EH (cell line): ENCODE measurements around the gene HIVEP2.
"Not testable (repeated sequence)": the region's sequence is repeated elsewhere in the genome, so short reads cannot be mapped to it uniquely, and the experiment has no call there.

Experiments used
- DNase-seq: peaks from one replicate; pipeline ENCODE4 v3.0.0-alpha.2; 2015; ENCODE audit warnings: low read depth

Gene HIVEP2

GRCh38 chr6:142945049-142945445, at the start of gene HIVEP2:
Gene HIVEP2 (minus strand): TSS chr6:142945176. CDS start chr6:142774738, 170,438 bp downstream.
- peak; percentile 86 for DNase-seq

- no peak for DNase-seq
Measured at GRCh38 chr6:142993977-142994376, 49.0 kb upstream of the HIVEP2 start.

DNA sequence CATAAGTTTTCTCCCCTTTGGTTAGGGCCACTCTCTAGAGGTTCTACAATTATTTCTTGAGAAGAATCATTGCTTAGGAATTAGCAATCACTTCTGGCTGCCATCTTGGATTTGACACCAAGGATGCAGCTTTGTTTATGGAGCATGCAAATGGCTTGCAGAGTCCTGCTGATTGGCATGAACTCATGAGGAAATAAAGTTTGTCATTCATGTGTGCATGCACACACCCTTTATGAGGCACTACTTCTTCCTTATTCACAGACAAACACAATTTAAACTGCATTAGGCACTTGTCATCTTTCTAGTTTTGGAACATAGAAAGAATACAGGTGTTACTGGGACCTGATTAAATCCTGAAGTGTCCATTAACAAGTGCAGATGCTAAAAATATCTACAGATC, 42.5 kb upstream of the HIVEP2 start:
- no peak for DNase-seq

- peak; percentile 40 for DNase-seq
Measured at GRCh38 chr6:142985281-142985680, 40.3 kb upstream of the HIVEP2 start.

DNA sequence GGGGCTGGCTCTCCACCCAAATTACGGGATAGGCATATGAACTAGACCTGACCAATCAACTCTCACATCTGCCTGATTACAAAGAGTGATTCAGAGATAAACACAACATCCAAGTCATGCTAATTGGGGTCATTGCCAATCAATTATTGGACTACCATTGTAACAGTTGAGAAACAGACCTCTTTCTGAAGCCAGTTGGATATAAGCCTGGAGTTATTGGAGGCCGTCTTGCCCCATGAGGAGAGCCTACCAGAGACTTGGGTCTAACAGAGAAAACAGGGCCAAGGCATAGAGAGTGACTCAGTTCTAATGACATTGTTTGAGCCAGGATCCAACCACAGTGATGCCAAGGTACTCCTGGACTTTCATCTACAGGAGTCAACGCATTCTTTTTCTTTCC, 39.4 kb upstream of the HIVEP2 start:
- DNase-seq: no peak

DNA sequence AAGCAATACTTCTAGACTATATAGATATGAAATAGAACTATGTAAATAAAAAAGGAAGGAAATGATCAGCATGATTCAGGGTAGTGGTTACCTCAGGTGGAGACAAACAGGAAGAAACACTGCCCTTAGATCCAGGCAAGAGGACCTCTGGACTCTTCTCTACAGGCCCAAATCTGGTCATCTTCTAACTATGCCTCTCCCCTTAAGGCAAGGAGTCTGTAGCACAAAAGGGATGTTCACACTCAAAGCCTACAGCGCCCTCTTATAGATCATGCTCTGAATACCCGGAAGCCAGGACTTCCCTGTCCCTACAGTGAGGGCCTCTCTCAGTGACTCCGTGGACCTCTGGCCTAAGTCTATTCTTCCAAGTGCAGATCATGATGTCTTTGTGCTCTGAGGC, 30.4 kb upstream of the HIVEP2 start:
- DNase-seq: no peak

DNA sequence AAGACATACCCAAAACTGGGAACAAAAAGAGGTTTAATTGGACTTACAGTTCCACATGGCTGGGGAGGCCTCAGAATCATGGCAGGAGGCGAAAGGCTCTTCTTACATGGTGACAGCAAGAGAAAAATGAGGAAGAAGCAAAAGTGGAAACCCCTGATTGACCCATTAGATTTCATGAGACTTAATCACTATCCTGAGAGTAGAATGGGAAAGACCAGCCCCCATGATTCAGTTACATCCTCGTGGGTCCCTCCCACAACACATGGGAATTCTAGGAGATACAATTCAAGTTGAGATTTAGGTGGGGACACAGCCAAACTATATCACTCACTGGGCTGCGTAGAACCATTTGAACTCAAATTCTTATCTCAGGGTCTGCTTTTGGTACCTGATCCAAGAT, 26.0 kb upstream of the HIVEP2 start:
- DNase-seq: not testable (repeated sequence)

GRCh38 chr6:142968601-142969000, 23.6 kb upstream of the HIVEP2 start:
- no peak for DNase-seq

GRCh38 chr6:142966294-142966693, 21.3 kb upstream of the HIVEP2 start:
- no peak for DNase-seq

DNA sequence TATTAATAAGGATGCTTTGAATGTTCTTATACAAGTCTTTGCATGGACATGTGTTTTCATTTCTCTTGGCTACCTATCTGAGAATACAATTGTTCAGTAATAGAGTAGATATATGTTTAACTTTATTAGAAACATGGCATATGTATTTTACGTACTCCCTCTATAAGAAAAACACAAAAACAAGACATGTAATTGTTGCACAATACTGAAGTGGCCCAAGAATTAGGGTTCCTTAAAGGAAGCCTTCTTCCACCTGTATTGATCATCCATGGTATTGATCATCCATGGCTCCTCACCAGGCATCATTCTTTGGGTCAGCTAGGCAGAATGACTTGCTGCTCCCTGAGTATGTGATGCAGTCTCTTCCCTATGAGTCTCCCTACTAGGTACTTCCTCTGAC, 20.2 kb upstream of the HIVEP2 start:
- DNase-seq: no peak

DNA sequence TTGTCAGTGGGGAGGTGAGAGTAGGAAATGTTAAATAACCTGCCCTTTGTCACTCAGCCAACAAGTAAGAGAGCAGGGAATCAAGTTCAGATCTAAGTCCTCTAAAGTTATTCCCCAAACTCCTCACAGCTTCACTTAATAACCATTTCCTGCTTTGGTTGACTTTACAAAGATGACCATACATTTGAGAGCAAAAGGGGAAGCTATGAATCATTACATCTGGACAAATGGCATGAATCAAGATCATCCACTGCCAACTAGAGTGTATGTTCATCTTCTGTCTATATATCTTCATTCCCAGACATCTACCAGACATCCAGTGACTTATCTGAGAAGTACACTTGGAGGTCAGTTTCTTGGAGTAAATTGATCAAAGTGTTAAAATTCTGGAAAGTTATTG, 15.1 kb upstream of the HIVEP2 start:
- peak; percentile 77 for DNase-seq

GRCh38 chr6:142958343-142958742, 13.4 kb upstream of the HIVEP2 start:
- no peak for DNase-seq

GRCh38 chr6:142956726-142957125, 11.8 kb upstream of the HIVEP2 start:
- DNase-seq: no peak

DNA sequence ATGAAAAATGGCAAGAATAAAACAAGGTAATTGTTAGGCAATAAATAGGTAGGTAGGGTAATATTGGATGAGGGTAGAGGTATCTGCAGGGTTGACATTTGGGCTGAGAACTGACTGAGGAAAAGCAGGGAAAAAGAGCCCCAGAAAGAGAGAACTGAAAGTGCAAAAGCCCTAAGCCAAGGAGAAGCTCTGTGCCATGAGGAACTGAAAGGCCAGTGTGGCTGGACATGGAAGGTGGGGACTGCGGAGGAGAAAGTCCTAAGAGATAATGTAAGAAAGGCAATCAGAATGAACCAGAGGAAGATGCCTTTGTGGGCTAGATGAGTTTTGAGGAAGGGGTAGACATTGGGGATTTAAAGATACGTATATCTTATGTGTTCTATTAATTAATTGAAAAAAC, 9.9 kb upstream of the HIVEP2 start:
- DNase-seq: no peak

GRCh38 chr6:142953373-142954273, 8.6 kb upstream of the HIVEP2 start:
- no peak for DNase-seq

- no peak for DNase-seq
Measured at GRCh38 chr6:142952614-142953013, 7.6 kb upstream of the HIVEP2 start.

DNA sequence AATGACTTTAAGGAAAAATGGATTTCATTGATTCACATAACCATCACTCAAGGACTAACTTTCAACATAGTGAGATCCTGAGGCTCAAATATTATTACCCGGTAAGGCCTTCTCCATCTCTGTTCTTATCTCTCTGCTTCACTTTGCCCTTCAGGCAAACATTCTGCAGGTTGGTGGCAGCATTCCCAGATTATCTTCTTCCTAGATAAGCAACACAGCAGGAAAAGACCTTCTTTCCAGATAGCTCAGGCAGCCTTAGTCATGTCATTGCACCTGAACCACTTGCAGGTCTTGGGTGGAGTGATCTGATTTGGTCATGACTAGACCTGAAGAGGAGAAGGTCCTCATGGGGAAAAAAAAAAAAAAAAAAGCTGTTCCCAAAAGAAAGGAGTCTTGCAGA, 5.3 kb upstream of the HIVEP2 start:
- no peak for DNase-seq

- DNase-seq: no peak
Measured at GRCh38 chr6:142947714-142948480, 2.9 kb upstream of the HIVEP2 start.

GRCh38 chr6:142946924-142947713, 2.1 kb upstream of the HIVEP2 start:
- DNase-seq: peak; percentile 64

GRCh38 chr6:142946181-142946923, 1.4 kb upstream of the HIVEP2 start:
- DNase-seq: peak; percentile 99

GRCh38 chr6:142945446-142946180, 637 bp upstream of the HIVEP2 start:
- DNase-seq: peak; percentile 41
